ENCODE results near the gene SSBP2. TPM values are rescaled to one million over a fixed set of nuclear protein-coding genes. Genes with fewer than 3 reads are reported as not detected.

The SSBP2 gene
- total and polyA plus RNA-seq, 2 of the 8 experiments (the other 6 are each of a cell fraction or from before 2014, with no cell fraction given): 21.5 to 36.2 TPM

DNA sequence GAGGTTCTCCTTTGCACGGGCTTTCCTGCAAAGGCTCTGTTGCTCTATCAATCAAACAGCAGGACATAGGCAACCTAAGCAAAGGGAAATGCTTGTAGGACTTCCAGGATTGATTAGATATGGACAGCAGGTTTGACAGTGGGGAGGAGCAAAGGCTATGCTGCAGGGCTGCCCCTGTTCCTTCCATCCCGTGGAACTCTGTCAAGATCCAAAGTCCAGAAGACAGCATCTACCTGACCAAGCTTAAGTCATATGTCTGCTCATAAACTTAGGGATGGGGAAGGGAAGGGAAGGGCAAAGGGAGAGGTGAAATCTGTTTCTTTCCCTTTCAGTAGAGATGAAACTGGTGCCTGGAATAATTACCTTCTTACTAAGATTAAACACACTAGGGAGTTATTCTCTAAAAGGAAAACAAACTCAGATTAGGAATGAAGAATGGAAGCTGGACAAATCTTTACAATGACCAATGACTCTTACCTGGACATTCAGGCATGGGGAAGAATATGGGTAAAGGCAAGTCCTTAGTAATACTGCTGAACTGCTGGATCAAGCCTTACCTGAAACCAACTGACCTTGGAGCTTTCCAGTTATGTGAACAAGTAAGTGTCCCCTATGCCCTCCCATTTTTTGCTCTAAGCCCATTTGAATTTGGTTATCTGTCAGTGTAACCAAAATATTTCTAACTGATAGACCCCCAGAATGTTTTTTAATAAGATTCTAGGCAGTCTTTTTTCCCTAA, 348.5 kb downstream of the SSBP2 start (continued):
- no peak for TF ChIP-seq HDAC6 (IDR thresholded peaks at IDR 0.05; ENCODE audit: low read depth, low read length)
